Measurements from ENCODE around the gene UMPS. TPM values are rescaled to one million over a fixed set of nuclear protein-coding genes. Genes with fewer than 3 reads are reported as not detected.

Gene UMPS
- polyA plus RNA-seq, 2 of the 4 experiments (the other 2 are of a cell fraction), result 53.0 to 64.4 TPM

DNA sequence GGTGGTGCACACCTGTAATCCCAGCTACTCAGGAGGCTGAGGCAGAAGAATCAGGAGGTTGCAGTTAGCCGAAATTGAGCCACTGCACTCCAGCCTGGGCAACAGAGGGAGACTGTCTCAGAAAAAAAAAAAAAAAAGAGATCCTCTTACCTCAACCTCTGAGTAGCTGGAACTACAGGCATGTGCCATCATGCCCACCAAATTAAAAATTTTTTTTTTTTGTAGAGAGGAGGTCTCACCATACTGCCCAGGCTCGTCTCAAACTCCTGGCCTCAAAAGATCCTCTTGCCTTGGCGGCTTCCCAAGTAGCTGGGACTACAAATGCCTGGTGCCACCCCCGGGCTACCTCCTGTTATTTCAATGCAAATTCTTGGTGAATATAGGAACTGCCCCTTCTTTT lies 1.5 kb downstream of the UMPS start:
- TF ChIP-seq GATA3 (IDR thresholded peaks at IDR 0.05; ENCODE audit: borderline replicate concordance) (no peak), SMC3 (IDR thresholded peaks at IDR 0.05) (no peak), POLR2AphosphoS2 (conservative IDR thresholded peaks at IDR 0.05; ENCODE audit: low read length) (no peak), RCOR1 (IDR thresholded peaks at IDR 0.05; ENCODE audit: low read depth, low read length) (no peak), ZC3H11A (IDR thresholded peaks at IDR 0.05) (no peak), NPAS2 (CRISPR knock-in tag; IDR thresholded peaks at IDR 0.05; ENCODE audit: borderline replicate concordance) (no peak), RFX5 (IDR thresholded peaks at IDR 0.05) (no peak)
- TF ChIP-seq, protein P1, sequence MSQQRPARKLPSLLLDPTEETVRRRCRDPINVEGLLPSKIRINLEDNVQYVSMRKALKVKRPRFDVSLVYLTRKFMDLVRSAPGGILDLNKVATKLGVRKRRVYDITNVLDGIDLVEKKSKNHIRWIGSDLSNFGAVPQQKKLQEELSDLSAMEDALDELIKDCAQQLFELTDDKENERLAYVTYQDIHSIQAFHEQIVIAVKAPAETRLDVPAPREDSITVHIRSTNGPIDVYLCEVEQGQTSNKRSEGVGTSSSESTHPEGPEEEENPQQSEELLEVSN (IDR thresholded peaks at IDR 0.05; ENCODE audit: borderline replicate concordance, low read depth), result no peak
- TF ChIP-seq, protein P2, sequence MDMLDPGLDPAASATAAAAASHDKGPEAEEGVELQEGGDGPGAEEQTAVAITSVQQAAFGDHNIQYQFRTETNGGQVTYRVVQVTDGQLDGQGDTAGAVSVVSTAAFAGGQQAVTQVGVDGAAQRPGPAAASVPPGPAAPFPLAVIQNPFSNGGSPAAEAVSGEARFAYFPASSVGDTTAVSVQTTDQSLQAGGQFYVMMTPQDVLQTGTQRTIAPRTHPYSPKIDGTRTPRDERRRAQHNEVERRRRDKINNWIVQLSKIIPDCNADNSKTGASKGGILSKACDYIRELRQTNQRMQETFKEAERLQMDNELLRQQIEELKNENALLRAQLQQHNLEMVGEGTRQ (IDR thresholded peaks at IDR 0.05), result no peak
- CTCF ChIA-PET, result interaction anchor here (1.2 to 2.0 kb wide), 6 partner anchors 9 to 170 kb away, joined by 3 to 7 read pairs (median 5); no protein-coding TSS in a partner anchor
- no peak for FAIRE-seq
- 92% methylated on average over 4 of the region's 4 CpGs for WGBS (ENCODE audit: missing lambda C conversion rate)
- ATAC-seq, result no peak
- Histone ChIP-seq H3K9me3 (no peaks in the 10 kb centered on the region), H3K4me3 (peak overlapping the region; percentile 73; the same call in 1 of the 3 replicates), H3K27ac (no peak overlapping the region), H3K4me2 (peak overlapping the region; percentile 84), H3K4me1 (peaks cover 25% of the 10 kb centered on the region)
- no peak for DNase-seq (ENCODE audit: low read depth in 1 of 2, low spot score in 1 of 2)
- POLR2A ChIA-PET, result interaction anchor here (2.0 kb wide), 1 partner anchor 12 kb away, joined by 8 read pairs; no protein-coding TSS in a partner anchor

DNA sequence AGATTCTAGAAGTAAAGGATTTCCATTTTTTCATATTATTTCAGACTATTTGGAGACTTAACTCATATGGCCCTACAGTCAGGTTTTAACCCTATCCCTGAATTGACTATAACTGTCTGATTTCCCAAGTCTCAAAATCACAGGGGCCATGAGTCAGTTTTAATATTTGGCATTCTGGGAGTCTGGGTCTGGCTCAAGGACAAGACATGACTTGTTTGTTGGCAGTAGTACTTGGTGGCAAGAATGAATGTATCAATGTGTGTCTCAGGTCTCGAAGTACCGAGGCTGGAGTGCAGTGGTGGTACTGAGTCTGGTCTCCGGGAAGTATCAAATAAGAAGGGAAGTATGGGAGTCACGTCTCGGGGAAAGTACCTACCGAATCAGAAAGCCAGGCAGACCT lies 10.8 kb downstream of the UMPS start:
- DNase-seq (ENCODE audit: low read depth in 1 of 2, low spot score in 1 of 2), result no peak
- TF ChIP-seq KDM5A (IDR thresholded peaks at IDR 0.05), result no peak
- TF ChIP-seq HOXB13 (CRISPR knock-in tag; IDR thresholded peaks at IDR 0.05; ENCODE audit: low read depth), result no peak
- TF ChIP-seq, protein P1 (IDR thresholded peaks at IDR 0.05; ENCODE audit: borderline replicate concordance, low read depth), result no peak
- no peak for TF ChIP-seq POLR2A (IDR thresholded peaks at IDR 0.05; ENCODE audit: low read length)
- no peak for TF ChIP-seq JUN (IDR thresholded peaks at IDR 0.05)
- TF ChIP-seq SMC3 (IDR thresholded peaks at IDR 0.05), result no peak
- TF ChIP-seq NR3C1 (IDR thresholded peaks at IDR 0.05), result no peak
- no peak for TF ChIP-seq ZSCAN20 (CRISPR knock-in tag; IDR thresholded peaks at IDR 0.05)
- TF ChIP-seq, protein P3, sequence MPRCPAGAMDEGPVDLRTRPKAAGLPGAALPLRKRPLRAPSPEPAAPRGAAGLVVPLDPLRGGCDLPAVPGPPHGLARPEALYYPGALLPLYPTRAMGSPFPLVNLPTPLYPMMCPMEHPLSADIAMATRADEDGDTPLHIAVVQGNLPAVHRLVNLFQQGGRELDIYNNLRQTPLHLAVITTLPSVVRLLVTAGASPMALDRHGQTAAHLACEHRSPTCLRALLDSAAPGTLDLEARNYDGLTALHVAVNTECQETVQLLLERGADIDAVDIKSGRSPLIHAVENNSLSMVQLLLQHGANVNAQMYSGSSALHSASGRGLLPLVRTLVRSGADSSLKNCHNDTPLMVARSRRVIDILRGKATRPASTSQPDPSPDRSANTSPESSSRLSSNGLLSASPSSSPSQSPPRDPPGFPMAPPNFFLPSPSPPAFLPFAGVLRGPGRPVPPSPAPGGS (IDR thresholded peaks at IDR 0.05), result no peak
- no peak for TF ChIP-seq CHD2 (IDR thresholded peaks at IDR 0.05; ENCODE audit: low read length, partially characterized antibody)
- TF ChIP-seq RCOR1 (IDR thresholded peaks at IDR 0.05; ENCODE audit: low read depth, low read length), result no peak
- TF ChIP-seq RAD21 (conservative IDR thresholded peaks at IDR 0.05 in 1 of 2, IDR thresholded peaks at IDR 0.05 in 1 of 2), result no peak
- no peak for TF ChIP-seq CHD4 (IDR thresholded peaks at IDR 0.05; ENCODE audit: borderline replicate concordance)
- TF ChIP-seq SREBF2 (IDR thresholded peaks at IDR 0.05), result no peak
- ATAC-seq, result no peak
- H3K9me3 ChIP-seq, result no peaks in the 10 kb centered on the region
- H3K27ac ChIP-seq, result no peak overlapping the region
- no peak for FAIRE-seq
- 94% methylated on average over 6 of the region's 6 CpGs for WGBS (ENCODE audit: missing lambda C conversion rate)
- no peak overlapping the region for H3K4me2 ChIP-seq
- no peaks in the 10 kb centered on the region for H3K4me1 ChIP-seq
- ChIA-PET CTCF (interaction anchor here (1.0 to 4.1 kb wide), 3 partner anchors 9 to 160 kb away, joined by 4 to 27 read pairs (median 5); no protein-coding TSS in a partner anchor), POLR2A (interaction anchor here (2.5 kb wide), 1 partner anchor 11 kb away, joined by 8 read pairs; the partner anchor contains the start of gene UMPS)
- no peak overlapping the region for H3K4me3 ChIP-seq

DNA sequence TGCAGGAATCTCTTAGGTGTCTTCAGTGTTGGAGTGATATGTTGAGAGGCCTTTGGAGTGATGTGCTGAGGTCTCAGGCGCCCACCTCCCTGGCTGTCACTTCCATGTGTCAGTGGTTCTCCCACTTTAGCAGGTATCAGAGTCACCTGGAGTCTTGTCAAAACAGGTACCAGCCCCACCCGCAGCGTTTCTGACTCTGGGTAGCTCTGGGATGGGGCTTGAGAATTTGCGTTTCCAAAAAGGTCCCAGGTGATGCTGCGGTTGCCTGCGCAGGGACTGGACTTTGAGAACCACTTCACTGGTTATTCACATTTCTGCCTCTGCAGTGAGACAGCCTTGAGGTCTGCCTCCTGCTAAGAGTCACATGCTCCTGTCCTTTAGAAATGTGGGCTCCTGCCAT lies 15.5 kb downstream of the UMPS start:
- 94% methylated on average over 6 of the region's 6 CpGs for WGBS (ENCODE audit: missing lambda C conversion rate)
- no peak for DNase-seq (ENCODE audit: low read depth in 1 of 2, low spot score in 1 of 2)
- FAIRE-seq, result no peak
- ATAC-seq, result no peak
- POLR2A ChIA-PET, result interaction anchor here (0.7 kb wide), 1 partner anchor 16 kb away, joined by 3 read pairs; the partner anchor contains the start of gene UMPS
- CTCF ChIA-PET, result interaction anchor here (3.2 to 5.4 kb wide), 2 partner anchors 15 to 156 kb away, joined by 13 to 23 read pairs; no protein-coding TSS in a partner anchor
- Histone ChIP-seq H3K4me2 (no peak overlapping the region), H3K4me3 (no peak overlapping the region), H3K4me1 (0 out of 3 replicates have a peak, but pooled peaks cover 5% of the 10 kb centered on the region), H3K9me3 (no peaks in the 10 kb centered on the region), H3K27ac (no peak overlapping the region)
- TF ChIP-seq, protein P4, sequence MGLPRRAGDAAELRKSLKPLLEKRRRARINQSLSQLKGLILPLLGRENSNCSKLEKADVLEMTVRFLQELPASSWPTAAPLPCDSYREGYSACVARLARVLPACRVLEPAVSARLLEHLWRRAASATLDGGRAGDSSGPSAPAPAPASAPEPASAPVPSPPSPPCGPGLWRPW (IDR thresholded peaks at IDR 0.05), result no peak
- TF ChIP-seq MAZ (IDR thresholded peaks at IDR 0.05; ENCODE audit: borderline replicate concordance, low read depth, low read length) (no peak), MAFK (IDR thresholded peaks at IDR 0.05; ENCODE audit: partially characterized antibody) (no peak), RAD21 (conservative IDR thresholded peaks at IDR 0.05 in 1 of 2, IDR thresholded peaks at IDR 0.05 in 1 of 2) (no peak), ZFP36 (IDR thresholded peaks at IDR 0.05; ENCODE audit: borderline replicate concordance, partially characterized antibody) (no peak)
- TF ChIP-seq, protein P5, sequence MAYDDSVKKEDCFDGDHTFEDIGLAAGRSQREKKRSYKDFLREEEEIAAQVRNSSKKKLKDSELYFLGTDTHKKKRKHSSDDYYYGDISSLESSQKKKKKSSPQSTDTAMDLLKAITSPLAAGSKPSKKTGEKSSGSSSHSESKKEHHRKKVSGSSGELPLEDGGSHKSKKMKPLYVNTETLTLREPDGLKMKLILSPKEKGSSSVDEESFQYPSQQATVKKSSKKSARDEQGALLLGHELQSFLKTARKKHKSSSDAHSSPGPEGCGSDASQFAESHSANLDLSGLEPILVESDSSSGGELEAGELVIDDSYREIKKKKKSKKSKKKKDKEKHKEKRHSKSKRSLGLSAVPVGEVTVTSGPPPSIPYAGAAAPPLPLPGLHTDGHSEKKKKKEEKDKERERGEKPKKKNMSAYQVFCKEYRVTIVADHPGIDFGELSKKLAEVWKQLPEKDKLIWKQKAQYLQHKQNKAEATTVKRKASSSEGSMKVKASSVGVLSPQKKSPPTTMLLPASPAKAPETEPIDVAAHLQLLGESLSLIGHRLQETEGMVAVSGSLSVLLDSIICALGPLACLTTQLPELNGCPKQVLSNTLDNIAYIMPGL (CRISPR knock-in tag; IDR thresholded peaks at IDR 0.05; ENCODE audit: borderline replicate concordance), result no peak
